Stimulated activated CD8-positive, alpha-beta memory T cell treated with anti-CD3 and anti-CD28 coated beads, Interleukin-15, amount 100 ng/mL, for 48 hours (primary cell): Measurements from ENCODE around the gene TIMELESS.
"Not testable (repeated sequence)": the region's sequence is repeated elsewhere in the genome, so short reads cannot be mapped to it uniquely, and the experiment has no call there.

Experiments
- DNase-seq, 2 donors: peaks; one replicate each; pipeline ENCODE4 v3.0.0-alpha.2; 2020; ENCODE audit warnings: low read depth in 2 of 2

TIMELESS gene

GRCh38 chr12:56408799-56409417, 40.3 kb downstream of the TIMELESS start:
- DNase-seq: no peak

- DNase-seq: not testable (repeated sequence)
Measured at GRCh38 chr12:56404227-56404626, 45.0 kb downstream of the TIMELESS start.

DNA sequence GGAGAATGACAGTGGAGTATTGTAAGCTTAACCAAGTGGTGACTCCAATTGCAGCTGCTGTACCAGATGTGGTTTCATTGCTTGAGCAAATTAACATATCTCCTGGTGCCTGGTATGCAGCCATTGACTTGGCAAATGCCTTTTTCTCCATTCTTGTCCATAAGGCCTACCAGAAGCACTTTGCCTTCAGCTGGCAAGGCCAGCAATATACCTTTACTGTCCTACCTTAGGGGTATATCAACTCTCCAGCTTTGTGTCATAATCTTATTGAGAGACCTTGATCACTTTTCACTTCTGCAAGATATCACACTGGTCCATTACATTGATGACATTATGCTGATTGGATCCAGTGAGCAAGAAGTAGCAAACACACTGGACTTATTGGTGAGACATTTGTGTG, 47.6 kb downstream of the TIMELESS start:
- not testable (repeated sequence) for DNase-seq

GRCh38 chr12:56401125-56401524, 48.1 kb downstream of the TIMELESS start:
- not testable (repeated sequence) for DNase-seq

DNA sequence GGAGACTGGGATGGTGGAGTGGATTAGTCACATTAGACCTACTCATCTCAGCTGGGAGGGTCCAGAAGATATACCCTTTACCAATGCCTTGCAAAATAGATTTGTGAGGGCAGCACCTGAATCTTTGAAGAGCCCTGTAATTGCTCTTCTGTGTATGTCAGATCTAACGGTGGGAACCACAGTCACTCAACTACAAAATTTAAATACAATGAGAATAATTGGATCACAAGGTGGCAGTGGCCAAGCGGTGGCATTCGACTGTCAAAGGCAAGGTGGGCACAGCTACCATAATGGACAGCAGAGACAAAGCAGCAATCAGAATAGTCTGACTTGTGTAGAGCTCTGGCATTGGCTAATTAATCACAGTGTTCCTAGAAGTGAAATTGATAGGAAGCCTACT, 49.8 kb downstream of the TIMELESS start:
- DNase-seq: not testable (repeated sequence)

DNA sequence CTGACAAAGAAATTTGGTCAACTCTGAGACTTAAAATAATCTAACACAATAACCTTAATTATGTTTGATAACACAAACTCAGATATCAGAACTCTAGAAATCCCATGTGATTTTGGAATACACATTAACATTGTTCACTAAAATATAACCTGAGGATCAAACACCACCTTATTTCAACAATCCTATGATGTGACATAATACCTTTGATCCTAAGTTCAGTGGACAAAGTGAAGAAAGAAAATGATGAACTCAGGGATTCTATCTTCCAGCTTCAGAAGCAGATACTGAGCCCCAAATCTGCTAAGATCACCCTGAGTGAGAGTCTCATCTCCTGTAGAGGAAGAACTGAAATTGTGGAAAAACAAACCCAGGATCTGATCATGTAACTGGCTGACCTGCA, 50.9 kb downstream of the TIMELESS start:
- no peak for DNase-seq

- no peak for DNase-seq
Measured at GRCh38 chr12:56392331-56392730, 56.9 kb downstream of the TIMELESS start.

DNA sequence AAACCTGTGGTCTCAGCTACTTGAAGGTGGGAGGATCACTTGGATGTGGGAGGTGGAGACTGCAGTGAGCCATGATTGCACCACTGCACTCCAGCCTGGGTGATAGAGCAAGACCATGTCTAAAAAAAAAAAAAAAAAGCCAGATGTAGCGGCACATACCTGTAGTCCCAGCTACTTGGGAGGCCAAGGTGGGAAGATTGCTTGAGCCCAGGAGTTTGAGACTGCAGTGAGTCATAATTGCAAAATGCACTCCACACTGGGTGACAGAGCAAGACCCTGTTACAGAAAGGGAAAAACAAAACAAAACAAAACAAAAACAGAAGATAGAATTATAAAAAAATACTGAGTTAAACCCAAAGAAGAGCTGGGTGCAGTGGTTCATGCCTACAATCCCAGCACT, 57.5 kb downstream of the TIMELESS start:
- DNase-seq: no peak

DNA sequence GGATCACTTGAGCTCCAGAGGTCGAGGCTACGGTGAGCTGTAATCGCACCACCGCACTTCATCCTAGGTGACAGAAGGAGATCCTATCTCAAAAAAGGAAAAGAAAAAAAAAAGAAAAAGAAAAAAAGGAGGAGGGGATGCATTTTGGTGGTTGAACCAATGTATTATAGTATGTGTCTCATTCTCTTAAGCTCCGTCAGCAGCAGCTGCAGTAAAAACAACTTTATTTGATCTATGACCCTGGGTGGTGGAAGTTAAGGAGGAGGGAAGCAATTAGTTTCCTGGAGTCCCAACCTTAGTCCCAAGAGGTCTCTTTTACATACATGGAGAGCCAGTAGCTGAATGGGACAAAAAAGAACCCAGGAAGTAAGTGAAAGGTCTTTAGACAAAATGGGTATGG, 59.8 kb downstream of the TIMELESS start:
- no peak for DNase-seq

DNA sequence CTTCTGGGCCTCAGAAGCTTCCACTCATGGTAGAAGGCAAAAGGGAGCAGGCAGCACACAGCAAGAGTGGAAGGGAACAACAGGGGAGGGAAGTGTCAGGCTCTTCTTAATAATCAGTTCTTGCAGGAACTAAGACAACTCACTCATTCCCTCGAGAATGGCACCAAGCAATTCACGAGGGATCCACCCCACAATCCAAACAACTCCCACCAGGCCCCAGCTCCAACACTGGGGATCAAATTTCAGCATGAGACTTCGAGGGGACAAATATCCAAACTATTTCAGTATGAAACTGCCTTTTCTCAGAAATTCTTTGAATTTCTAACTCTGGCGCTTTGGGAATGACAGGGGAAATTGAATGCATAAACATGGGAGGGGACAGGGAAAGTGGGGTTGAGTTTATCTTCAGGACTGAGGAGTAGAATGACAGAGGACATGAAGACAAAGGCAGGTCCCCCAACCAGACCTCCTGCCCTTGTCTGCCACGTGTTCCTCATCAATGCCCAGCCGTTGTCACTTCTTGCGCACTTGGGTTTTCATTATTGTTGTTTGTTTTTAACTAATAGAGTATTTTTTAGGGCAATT, 62.0 kb downstream of the TIMELESS start:
- no peak for DNase-seq

DNA sequence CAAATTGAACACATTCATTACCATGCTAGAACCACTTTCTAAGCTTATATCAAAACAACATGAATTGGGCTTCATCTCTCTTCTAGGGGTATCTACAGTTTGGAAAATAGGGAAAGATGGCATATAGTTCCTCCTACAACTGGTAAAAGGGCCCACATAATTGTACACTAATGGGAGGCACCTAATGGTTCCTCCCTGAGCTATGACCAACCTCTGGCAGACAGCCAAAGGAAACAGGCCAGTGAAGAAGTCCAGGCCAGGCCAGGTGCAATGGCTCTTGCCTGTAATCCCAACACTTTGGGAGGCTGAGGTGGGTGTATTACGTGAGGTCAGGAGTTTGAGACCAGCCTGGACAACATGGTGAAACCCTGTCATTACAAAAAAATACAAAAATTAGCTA, 63.4 kb downstream of the TIMELESS start:
- DNase-seq: no peak

- DNase-seq: no peak
Measured at GRCh38 chr12:56382611-56383010, 66.6 kb downstream of the TIMELESS start.

DNA sequence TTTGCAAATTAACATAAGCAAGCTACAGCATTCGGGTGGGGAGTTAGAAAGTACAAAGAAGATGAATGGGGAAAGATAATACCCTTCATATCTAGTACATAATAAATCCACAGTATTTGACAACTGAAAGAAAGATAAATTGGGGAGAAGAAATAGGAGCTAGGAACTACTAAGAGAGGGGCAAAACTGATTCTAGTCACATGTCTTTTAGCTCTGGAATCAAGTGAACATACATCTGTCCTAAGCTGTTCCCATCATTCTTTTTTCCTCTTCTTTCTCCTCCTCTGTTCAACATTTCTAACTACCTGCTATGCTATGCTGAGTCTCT, 71.3 kb downstream of the TIMELESS start:
- no peak for DNase-seq

GRCh38 chr12:56377310-56377988, 71.8 kb downstream of the TIMELESS start:
- no peak for DNase-seq

GRCh38 chr12:56375598-56376434, 73.4 kb downstream of the TIMELESS start:
- DNase-seq: no peak

GRCh38 chr12:56374726-56375597, 74.3 kb downstream of the TIMELESS start:
- no peak for DNase-seq

DNA sequence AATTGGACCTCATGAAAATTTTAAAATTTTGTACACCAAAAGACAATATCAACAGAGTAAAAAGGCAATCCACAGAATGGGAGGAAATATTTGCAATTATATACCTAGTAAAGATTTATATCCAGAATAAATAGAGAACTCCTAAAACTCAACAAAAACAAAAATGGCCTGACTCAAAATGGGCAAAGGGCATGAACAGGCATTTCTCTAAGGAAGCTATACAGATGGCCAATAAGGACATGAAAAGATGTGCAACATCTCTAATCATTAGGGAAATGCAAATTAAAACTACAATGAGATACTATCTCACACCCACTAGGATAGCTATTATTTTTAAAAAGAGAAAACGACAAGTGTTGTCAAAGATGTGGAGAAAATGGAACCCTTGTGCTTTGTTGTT, 75.7 kb downstream of the TIMELESS start:
- no peak for DNase-seq

DNA sequence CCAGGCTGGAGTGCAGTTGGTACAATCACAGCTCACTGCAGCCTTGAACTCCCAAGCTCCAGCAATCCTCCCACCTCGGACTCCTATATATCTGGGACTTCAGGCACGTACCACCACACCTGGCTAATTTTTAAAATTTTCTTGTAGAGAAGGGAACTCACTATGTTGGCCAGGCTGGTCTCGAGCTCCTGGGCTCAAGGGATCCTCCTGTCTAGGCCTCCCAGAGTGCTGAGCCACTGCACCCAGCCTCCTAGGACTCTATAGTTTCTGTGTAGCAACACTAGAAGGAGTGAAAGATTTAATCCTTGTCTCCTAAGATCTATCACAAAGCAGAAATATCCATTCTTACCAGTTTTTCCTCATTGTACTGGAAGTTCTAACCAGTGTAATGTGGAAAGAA, 82.3 kb downstream of the TIMELESS start:
- DNase-seq: no peak
